Posterior cingulate gyrus (tissue), 11 donors: Measurements from ENCODE around the gene ENAH.
"Not testable (repeated sequence)": the region's sequence is repeated elsewhere in the genome, so short reads cannot be mapped to it uniquely, and the experiment has no call there.

ENCODE experiments used
- DNase-seq, 10 donors: peaks; one replicate each; pipeline versions ENCODE4 v3.0.0 to v3.0.0-alpha.2; 2020 to 2021; ENCODE audit warnings: mixed read lengths in 3 of 10
- intact Hi-C: fragments of 100-400 bp; cut with DNase I; formaldehyde crosslinking; loops from one replicate; pipeline ENCODE4 v1.15.1; 2023

ENAH gene

GRCh38 chr1:225651376-225651871 lies 1.5 kb downstream of the ENAH start:
- intact Hi-C loops: loop anchor here (5.0 kb wide), 3 partner anchors 84 to 271 kb away; partner anchors contain the start of gene PYCR2
- no peak for DNase-seq

- intact Hi-C loops: loop anchor here (5.0 kb wide), 3 partner anchors 83 to 272 kb away; partner anchors contain the start of gene PYCR2
- no peak for DNase-seq
These were observed 2.7 kb downstream of the ENAH start for GRCh38 chr1:225650179-225650578.

GRCh38 chr1:225645194-225645895 lies 7.6 kb downstream of the ENAH start:
- intact Hi-C loops: no loop called here

GRCh38 chr1:225644666-225645065 lies 8.3 kb downstream of the ENAH start:
- DNase-seq: no peak
- intact Hi-C loops: no loop called here

More at GRCh38 chr1:225645194-225645895, 7.6 kb downstream of the ENAH start:
- DNase-seq: no peak

GRCh38 chr1:225642177-225642576 lies 10.7 kb downstream of the ENAH start:
- intact Hi-C loops: no loop called here
- DNase-seq: no peak

GRCh38 chr1:225638853-225639252 lies 14.1 kb downstream of the ENAH start:
- intact Hi-C loops: no loop called here
- DNase-seq: no peak

GRCh38 chr1:225637651-225638199 lies 15.2 kb downstream of the ENAH start:
- no peak for DNase-seq
- intact Hi-C loops: no loop called here

GRCh38 chr1:225636992-225637391 lies 15.9 kb downstream of the ENAH start:
- intact Hi-C loops, DNase-seq: not testable (repeated sequence)

- no peak for DNase-seq
- intact Hi-C loops: no loop called here
These were observed 17.3 kb downstream of the ENAH start for GRCh38 chr1:225635649-225636048.

- DNase-seq, intact Hi-C loops: not testable (repeated sequence)
These were observed 20.1 kb downstream of the ENAH start for GRCh38 chr1:225632836-225633235.

GRCh38 chr1:225631021-225631663 lies 21.8 kb downstream of the ENAH start:
- intact Hi-C loops: no loop called here
- no peak for DNase-seq

GRCh38 chr1:225629483-225629882 lies 23.4 kb downstream of the ENAH start:
- no peak for DNase-seq
- intact Hi-C loops: no loop called here

- intact Hi-C loops, DNase-seq: not testable (repeated sequence)
These were observed 24.1 kb downstream of the ENAH start for GRCh38 chr1:225628794-225629193.

- intact Hi-C loops: no loop called here
- DNase-seq: no peak
These were observed 25.5 kb downstream of the ENAH start for GRCh38 chr1:225627304-225627947.

GRCh38 chr1:225626698-225627097 lies 26.2 kb downstream of the ENAH start:
- intact Hi-C loops: no loop called here
- no peak for DNase-seq

- intact Hi-C loops: no loop called here
- no peak for DNase-seq
These were observed 35.0 kb downstream of the ENAH start for GRCh38 chr1:225617956-225618355.

- no peak for DNase-seq
- intact Hi-C loops: no loop called here
These were observed 35.4 kb downstream of the ENAH start for GRCh38 chr1:225617479-225617878.

- intact Hi-C loops, DNase-seq: not testable (repeated sequence)
These were observed 37.5 kb downstream of the ENAH start for GRCh38 chr1:225615403-225615790.

- no peak for DNase-seq
- intact Hi-C loops: no loop called here
These were observed 39.9 kb downstream of the ENAH start for GRCh38 chr1:225613006-225613405.

GRCh38 chr1:225612287-225612686 lies 40.6 kb downstream of the ENAH start:
- no peak for DNase-seq
- intact Hi-C loops: no loop called here
